Natural killer cell treated with Interleukin-12 subunit alpha and Interleukin-12 subunit beta and Interleukin-15 and Interleukin-18, amount 100 ng/mL, for 72 hours (primary cell): ENCODE measurements around the gene DACH2. TPM values are rescaled to one million over a fixed set of nuclear protein-coding genes. Genes with fewer than 3 reads are reported as not detected.
A peak's percentile ranks its signal among the peaks of the same experiment; 100 is the strongest.
"Not testable (repeated sequence)": the region's sequence is repeated elsewhere in the genome, so short reads cannot be mapped to it uniquely, and the experiment has no call there.

Experiments used
- ATAC-seq, 2 donors: fragments of 150-1000 bp; cut with Tn5 transposase in 1 of 2; sonication (Bioruptor Pico), chemical (Tn5 transposase) in 1 of 2; 2 replicates each; pipeline ENCODE4 v1.10.0; 2021
- DNase-seq: peaks from one replicate; pipeline ENCODE4 v3.0.0; 2022; ENCODE audit warnings: low spot score
- H3K27ac Mint-ChIP-seq, 2 donors: 1 replicate in 1 of 2; 2 replicates in 1 of 2; pipeline ENCODE4 v1.8.0; 2022; ENCODE audit warnings: mixed read lengths in 2 of 2, mild to moderate bottlenecking in 1 of 2, moderate library complexity in 1 of 2
- H3K27me3 Mint-ChIP-seq, 2 donors: 1 replicate in 1 of 2; 2 replicates in 1 of 2; pipeline ENCODE4 v1.8.0; 2022; ENCODE audit warnings: mixed read lengths in 2 of 2
- H3K36me3 Mint-ChIP-seq: one replicate; pipeline ENCODE4 v1.8.0; 2022; ENCODE audit warnings: mixed read lengths
- H3K4me1 Mint-ChIP-seq, 2 donors: 1 replicate in 1 of 2; 2 replicates in 1 of 2; pipeline ENCODE4 v1.8.0; 2022; ENCODE audit warnings: low read depth in 2 of 2, mixed read lengths in 2 of 2, mild to moderate bottlenecking in 1 of 2
- H3K4me3 Mint-ChIP-seq: one replicate; pipeline ENCODE4 v1.8.0; 2022; ENCODE audit warnings: mixed read lengths
- H3K9me3 Mint-ChIP-seq: 2 replicates; pipeline ENCODE4 v1.8.0; 2022; ENCODE audit warnings: mixed read lengths
- total RNA-seq, 2 donors: library from RNA; stranded (reverse); gene quantifications; one replicate each; pipeline ENCODE4 v1.2.3, GENCODE V29; 2022

Gene DACH2
- total RNA-seq: not detected

- Mint-ChIP-seq H3K27ac (no peak within 1 kb of the TSS), H3K27me3 (peaks cover 21 to 31% of the 10 kb centered on the region in 2 donors)
- ATAC-seq: peak; percentile 73 to 74
These were observed at the start of gene DACH2 for GRCh38 chrX:86148024-86148511. DACH2 (plus strand) TSS chrX:86148451.

GRCh38 chrX:86102341-86102740 is 45.9 kb upstream of the DACH2 start:
- no peaks in the 10 kb centered on the region for H3K36me3 Mint-ChIP-seq
- no peaks in the 10 kb centered on the region for H3K4me1 Mint-ChIP-seq
- H3K27me3 Mint-ChIP-seq: peaks cover 0 to 7% of the 10 kb centered on the region in 2 donors
- H3K27ac Mint-ChIP-seq: no peak overlapping the region
- DNase-seq: no peak
- no peak overlapping the region for H3K4me3 Mint-ChIP-seq
- H3K9me3 Mint-ChIP-seq: no peaks in the 10 kb centered on the region
- no peak for ATAC-seq

More at GRCh38 chrX:86148024-86148511, at the start of gene DACH2:
- DNase-seq: no peak
- H3K4me3 Mint-ChIP-seq: no peak within 1 kb of the TSS
- H3K36me3 Mint-ChIP-seq: no peaks in the 10 kb centered on the region
- peaks cover 0 to 10% of the 10 kb centered on the region in 2 donors for H3K4me1 Mint-ChIP-seq
- H3K9me3 Mint-ChIP-seq: no peaks in the 10 kb centered on the region

GRCh38 chrX:86103061-86103460 is 45.2 kb upstream of the DACH2 start:
- no peaks in the 10 kb centered on the region for H3K36me3 Mint-ChIP-seq
- no peak for DNase-seq
- H3K4me1 Mint-ChIP-seq: no peaks in the 10 kb centered on the region
- H3K9me3 Mint-ChIP-seq: no peaks in the 10 kb centered on the region
- H3K4me3 Mint-ChIP-seq: no peak overlapping the region
- peaks cover 0 to 7% of the 10 kb centered on the region in 2 donors for H3K27me3 Mint-ChIP-seq
- no peak for ATAC-seq
- no peak overlapping the region for H3K27ac Mint-ChIP-seq

GRCh38 chrX:86104526-86104925 is 43.7 kb upstream of the DACH2 start:
- ATAC-seq (no peak), DNase-seq (no peak)
- Mint-ChIP-seq H3K27ac (no peak overlapping the region), H3K9me3 (no peaks in the 10 kb centered on the region), H3K4me1 (no peaks in the 10 kb centered on the region), H3K36me3 (no peaks in the 10 kb centered on the region), H3K27me3 (peaks cover 0 to 7% of the 10 kb centered on the region in 2 donors), H3K4me3 (no peak overlapping the region)

- H3K4me3 Mint-ChIP-seq: no peak overlapping the region
- ATAC-seq (no peak), DNase-seq (no peak)
- H3K27me3 Mint-ChIP-seq: peaks cover 7 to 16% of the 10 kb centered on the region in 2 donors
- no peaks in the 10 kb centered on the region for H3K4me1 Mint-ChIP-seq
- peaks cover 14% of the 10 kb centered on the region for H3K36me3 Mint-ChIP-seq
- no peak overlapping the region for H3K27ac Mint-ChIP-seq
- peaks cover 17% of the 10 kb centered on the region for H3K9me3 Mint-ChIP-seq
These were observed 26.3 kb upstream of the DACH2 start for GRCh38 chrX:86121916-86122315.

GRCh38 chrX:86133761-86134160 is 14.5 kb upstream of the DACH2 start:
- no peak overlapping the region for H3K27ac Mint-ChIP-seq
- ATAC-seq (no peak), DNase-seq (no peak)
- peaks cover 8 to 12% of the 10 kb centered on the region in 2 donors for H3K27me3 Mint-ChIP-seq
- no peaks in the 10 kb centered on the region for H3K4me1 Mint-ChIP-seq
- no peaks in the 10 kb centered on the region for H3K9me3 Mint-ChIP-seq
- H3K4me3 Mint-ChIP-seq: no peak overlapping the region
- H3K36me3 Mint-ChIP-seq: no peaks in the 10 kb centered on the region

GRCh38 chrX:86137071-86137470 is 11.2 kb upstream of the DACH2 start:
- no peak for ATAC-seq
- no peak overlapping the region for H3K27ac Mint-ChIP-seq
- no peak overlapping the region for H3K4me3 Mint-ChIP-seq
- no peaks in the 10 kb centered on the region for H3K9me3 Mint-ChIP-seq
- H3K4me1 Mint-ChIP-seq: no peaks in the 10 kb centered on the region
- H3K27me3 Mint-ChIP-seq: peaks cover 0 to 9% of the 10 kb centered on the region in 2 donors
- DNase-seq: no peak
- no peaks in the 10 kb centered on the region for H3K36me3 Mint-ChIP-seq

- Mint-ChIP-seq H3K4me1 (no peaks in the 10 kb centered on the region), H3K27me3 (peaks cover 8 to 22% of the 10 kb centered on the region in 2 donors), H3K27ac (no peak overlapping the region), H3K9me3 (no peaks in the 10 kb centered on the region), H3K4me3 (no peak overlapping the region), H3K36me3 (no peaks in the 10 kb centered on the region)
- DNase-seq (no peak), ATAC-seq (no peak)
These were observed 6.5 kb upstream of the DACH2 start for GRCh38 chrX:86141786-86142185.

GRCh38 chrX:86146102-86146501 is 2.1 kb upstream of the DACH2 start:
- Mint-ChIP-seq H3K27me3 (peaks cover 27 to 37% of the 10 kb centered on the region in 2 donors), H3K4me3 (no peak overlapping the region), H3K27ac (no peak overlapping the region), H3K36me3 (no peaks in the 10 kb centered on the region), H3K9me3 (no peaks in the 10 kb centered on the region), H3K4me1 (peaks cover 0 to 10% of the 10 kb centered on the region in 2 donors)
- DNase-seq (no peak), ATAC-seq (no peak)

- ATAC-seq (no peak), DNase-seq (no peak)
- H3K4me1 Mint-ChIP-seq: peaks cover 0 to 10% of the 10 kb centered on the region in 2 donors
- peaks cover 19 to 28% of the 10 kb centered on the region in 2 donors for H3K27me3 Mint-ChIP-seq
- no peak overlapping the region for H3K4me3 Mint-ChIP-seq
- H3K36me3 Mint-ChIP-seq: no peaks in the 10 kb centered on the region
- H3K9me3 Mint-ChIP-seq: no peaks in the 10 kb centered on the region
- no peak overlapping the region for H3K27ac Mint-ChIP-seq
These were observed 343 bp downstream of the DACH2 start for GRCh38 chrX:86148594-86148993.

GRCh38 chrX:86149119-86149518 is 868 bp downstream of the DACH2 start:
- peaks cover 19 to 26% of the 10 kb centered on the region in 2 donors for H3K27me3 Mint-ChIP-seq
- H3K4me3 Mint-ChIP-seq: no peak overlapping the region
- no peaks in the 10 kb centered on the region for H3K9me3 Mint-ChIP-seq
- H3K36me3 Mint-ChIP-seq: no peaks in the 10 kb centered on the region
- peaks cover 0 to 10% of the 10 kb centered on the region in 2 donors for H3K4me1 Mint-ChIP-seq
- ATAC-seq: no peak
- DNase-seq: no peak
- no peak overlapping the region for H3K27ac Mint-ChIP-seq

- ATAC-seq (no peak), DNase-seq (no peak)
- Mint-ChIP-seq H3K4me1 (peaks cover 0 to 2% of the 10 kb centered on the region in 2 donors), H3K4me3 (no peak overlapping the region), H3K36me3 (no peaks in the 10 kb centered on the region), H3K27ac (no peak overlapping the region), H3K27me3 (peaks cover 10 to 13% of the 10 kb centered on the region in 2 donors), H3K9me3 (no peaks in the 10 kb centered on the region)
These were observed 6.3 kb downstream of the DACH2 start for GRCh38 chrX:86154553-86154952.

- H3K27ac Mint-ChIP-seq: no peak overlapping the region
These were observed 23.1 kb downstream of the DACH2 start for GRCh38 chrX:86171366-86171765.

GRCh38 chrX:86178906-86179305 is 30.7 kb downstream of the DACH2 start:
- no peaks in the 10 kb centered on the region for H3K4me1 Mint-ChIP-seq
- peaks cover 0 to 3% of the 10 kb centered on the region in 2 donors for H3K27me3 Mint-ChIP-seq
- peaks cover 3% of the 10 kb centered on the region for H3K9me3 Mint-ChIP-seq
- H3K4me3 Mint-ChIP-seq: no peak overlapping the region
- DNase-seq (no peak), ATAC-seq (no peak)
- H3K36me3 Mint-ChIP-seq: no peaks in the 10 kb centered on the region
- H3K27ac Mint-ChIP-seq: no peak overlapping the region

More at GRCh38 chrX:86171366-86171765, 23.1 kb downstream of the DACH2 start:
- DNase-seq (no peak), ATAC-seq (no peak)
- Mint-ChIP-seq H3K36me3 (no peaks in the 10 kb centered on the region), H3K4me1 (no peaks in the 10 kb centered on the region), H3K9me3 (no peaks in the 10 kb centered on the region), H3K27me3 (peaks cover 0 to 15% of the 10 kb centered on the region in 2 donors), H3K4me3 (no peak overlapping the region)

- not testable (repeated sequence) for H3K4me3 Mint-ChIP-seq, H3K27ac Mint-ChIP-seq, DNase-seq, H3K27me3 Mint-ChIP-seq, H3K9me3 Mint-ChIP-seq, H3K36me3 Mint-ChIP-seq, H3K4me1 Mint-ChIP-seq, ATAC-seq
These were observed 33.1 kb downstream of the DACH2 start for GRCh38 chrX:86181325-86181724.
